Rectal smooth muscle tissue (tissue), 1 donor: Measurements from ENCODE around the gene MEGF11.
"Not testable (repeated sequence)": the region's sequence is repeated elsewhere in the genome, so short reads cannot be mapped to it uniquely, and the experiment has no call there.

Source experiments
- H3K27ac ChIP-seq: one replicate; pipeline ENCODE4 v1.7.0; 2013; ENCODE audit warnings: low read depth, low read length, inconsistent platforms
- H3K27me3 ChIP-seq: one replicate; pipeline ENCODE4 v1.7.0; 2013; ENCODE audit warnings: low read length; ENCODE audit not compliant: control insufficient read depth, insufficient read depth
- H3K36me3 ChIP-seq: one replicate; pipeline ENCODE4 v1.7.0; 2013; ENCODE audit warnings: low read length; ENCODE audit not compliant: control insufficient read depth, insufficient read depth
- H3K4me1 ChIP-seq: one replicate; pipeline ENCODE4 v1.7.0; 2013; ENCODE audit warnings: low read length; ENCODE audit not compliant: control insufficient read depth, insufficient read depth
- H3K4me3 ChIP-seq: one replicate; pipeline ENCODE4 v1.7.0; 2013; ENCODE audit warnings: low read length
- H3K9ac ChIP-seq: one replicate; pipeline ENCODE4 v1.7.0; 2013; ENCODE audit warnings: low read length

MEGF11 gene

GRCh38 chr15:66003129-66003528 lies 250.4 kb downstream of the MEGF11 start:
- H3K9ac ChIP-seq, H3K4me3 ChIP-seq, H3K36me3 ChIP-seq, H3K4me1 ChIP-seq, H3K27ac ChIP-seq, H3K27me3 ChIP-seq: not testable (repeated sequence)

GRCh38 chr15:66001717-66002426 lies 251.7 kb downstream of the MEGF11 start:
- Histone ChIP-seq H3K9ac (no peak overlapping the region), H3K4me3 (no peak overlapping the region), H3K4me1 (no peaks in the 10 kb centered on the region), H3K27ac (no peak overlapping the region), H3K27me3 (peaks cover 3% of the 10 kb centered on the region), H3K36me3 (no peaks in the 10 kb centered on the region)

DNA sequence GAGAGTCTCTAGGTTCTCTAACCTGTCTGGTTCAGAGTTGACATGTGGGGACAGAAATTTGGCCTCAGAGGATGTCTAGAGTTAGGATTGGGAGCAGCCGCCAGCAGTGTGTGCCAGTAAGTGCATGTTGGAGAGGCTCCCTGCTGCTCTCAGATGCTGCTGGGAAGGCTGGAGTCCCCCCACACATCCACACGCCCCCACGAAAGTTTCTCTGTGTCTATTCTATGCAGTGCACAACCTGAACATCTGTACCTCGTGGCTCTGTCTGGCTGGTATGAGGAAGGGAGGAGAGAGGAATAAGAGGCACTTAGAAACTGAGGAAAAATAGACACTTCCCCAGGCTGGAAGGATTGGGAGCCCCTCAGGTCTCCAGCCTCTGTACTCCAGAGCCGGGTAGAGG lies 252.5 kb downstream of the MEGF11 start:
- Histone ChIP-seq H3K27me3 (peaks cover 3% of the 10 kb centered on the region), H3K36me3 (no peaks in the 10 kb centered on the region), H3K9ac (no peak overlapping the region), H3K4me1 (no peaks in the 10 kb centered on the region), H3K27ac (no peak overlapping the region), H3K4me3 (no peak overlapping the region)

DNA sequence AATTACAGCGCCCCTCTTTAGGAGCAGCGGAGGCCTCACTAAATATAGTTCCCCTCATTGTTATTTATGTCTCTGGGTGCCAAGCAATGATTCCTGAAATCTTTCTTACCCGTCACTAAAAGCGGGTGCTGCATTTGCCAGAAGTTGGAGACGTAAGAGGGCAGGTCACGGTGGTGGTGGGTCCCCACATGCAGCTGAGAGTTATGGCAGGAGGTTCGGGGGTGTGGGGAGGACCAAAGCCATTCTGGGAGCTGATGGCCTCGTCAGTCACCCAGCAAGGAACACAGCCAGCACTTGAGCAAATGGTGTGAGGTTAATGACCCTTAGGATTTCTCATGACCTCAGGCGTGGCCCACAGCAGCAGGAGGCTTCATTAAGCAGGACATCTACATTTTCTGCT lies 255.1 kb downstream of the MEGF11 start:
- no peak overlapping the region for H3K9ac ChIP-seq
- peaks cover 9% of the 10 kb centered on the region for H3K27me3 ChIP-seq
- no peaks in the 10 kb centered on the region for H3K4me1 ChIP-seq
- no peak overlapping the region for H3K27ac ChIP-seq
- no peaks in the 10 kb centered on the region for H3K36me3 ChIP-seq
- H3K4me3 ChIP-seq: no peak overlapping the region

DNA sequence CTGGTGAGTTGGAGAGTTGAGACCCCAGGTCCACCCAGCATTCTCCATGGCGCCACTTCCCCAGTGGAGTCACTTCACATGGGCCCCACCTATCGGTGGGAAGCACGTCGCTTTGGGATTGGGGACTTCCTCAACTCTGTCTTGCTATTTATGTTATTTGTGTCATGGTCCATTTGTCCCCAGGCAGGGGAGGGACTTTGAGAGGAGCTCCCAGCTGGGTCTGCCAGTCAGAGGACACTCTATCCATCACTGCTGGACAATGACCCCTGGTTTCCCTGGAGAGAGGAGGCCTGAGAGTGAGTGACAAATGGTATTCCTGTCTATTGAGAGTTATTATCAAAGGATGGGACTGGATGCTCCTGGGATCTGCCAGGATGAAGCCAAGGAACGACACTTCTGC lies 256.6 kb downstream of the MEGF11 start:
- Histone ChIP-seq H3K9ac (no peak overlapping the region), H3K4me3 (no peak overlapping the region), H3K4me1 (no peaks in the 10 kb centered on the region), H3K27me3 (peaks cover 9% of the 10 kb centered on the region), H3K27ac (no peak overlapping the region), H3K36me3 (no peaks in the 10 kb centered on the region)

GRCh38 chr15:65994832-65995231 lies 258.7 kb downstream of the MEGF11 start:
- no peak overlapping the region for H3K4me3 ChIP-seq
- no peaks in the 10 kb centered on the region for H3K4me1 ChIP-seq
- H3K27ac ChIP-seq: no peak overlapping the region
- no peaks in the 10 kb centered on the region for H3K36me3 ChIP-seq
- no peak overlapping the region for H3K9ac ChIP-seq
- H3K27me3 ChIP-seq: peaks cover 9% of the 10 kb centered on the region

GRCh38 chr15:65993762-65994161 lies 259.8 kb downstream of the MEGF11 start:
- H3K4me1 ChIP-seq: no peaks in the 10 kb centered on the region
- no peaks in the 10 kb centered on the region for H3K36me3 ChIP-seq
- no peak overlapping the region for H3K4me3 ChIP-seq
- no peak overlapping the region for H3K9ac ChIP-seq
- peaks cover 9% of the 10 kb centered on the region for H3K27me3 ChIP-seq
- H3K27ac ChIP-seq: no peak overlapping the region

DNA sequence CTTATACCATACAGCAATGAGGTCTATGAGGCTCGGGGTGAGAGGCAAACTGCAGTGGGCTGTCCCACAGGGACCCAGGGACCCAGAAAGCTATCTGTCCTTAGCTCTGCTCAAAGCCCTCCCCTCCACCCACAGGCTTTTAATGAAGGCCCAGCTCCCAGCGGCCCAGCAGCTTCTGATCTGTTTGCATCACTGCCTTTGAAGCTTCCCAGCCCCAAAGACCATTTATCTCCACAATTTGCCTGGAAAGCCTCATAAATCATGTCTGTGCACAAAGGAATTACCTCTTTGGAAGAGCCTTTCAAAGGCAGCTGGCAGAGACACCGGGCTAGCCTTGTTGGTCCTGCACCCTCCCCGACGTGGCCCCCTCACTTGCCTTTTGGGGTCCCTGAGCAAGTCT lies 260.3 kb downstream of the MEGF11 start:
- Histone ChIP-seq H3K36me3 (no peaks in the 10 kb centered on the region), H3K27ac (no peak overlapping the region), H3K9ac (no peak overlapping the region), H3K27me3 (peaks cover 9% of the 10 kb centered on the region), H3K4me1 (no peaks in the 10 kb centered on the region), H3K4me3 (no peak overlapping the region)

DNA sequence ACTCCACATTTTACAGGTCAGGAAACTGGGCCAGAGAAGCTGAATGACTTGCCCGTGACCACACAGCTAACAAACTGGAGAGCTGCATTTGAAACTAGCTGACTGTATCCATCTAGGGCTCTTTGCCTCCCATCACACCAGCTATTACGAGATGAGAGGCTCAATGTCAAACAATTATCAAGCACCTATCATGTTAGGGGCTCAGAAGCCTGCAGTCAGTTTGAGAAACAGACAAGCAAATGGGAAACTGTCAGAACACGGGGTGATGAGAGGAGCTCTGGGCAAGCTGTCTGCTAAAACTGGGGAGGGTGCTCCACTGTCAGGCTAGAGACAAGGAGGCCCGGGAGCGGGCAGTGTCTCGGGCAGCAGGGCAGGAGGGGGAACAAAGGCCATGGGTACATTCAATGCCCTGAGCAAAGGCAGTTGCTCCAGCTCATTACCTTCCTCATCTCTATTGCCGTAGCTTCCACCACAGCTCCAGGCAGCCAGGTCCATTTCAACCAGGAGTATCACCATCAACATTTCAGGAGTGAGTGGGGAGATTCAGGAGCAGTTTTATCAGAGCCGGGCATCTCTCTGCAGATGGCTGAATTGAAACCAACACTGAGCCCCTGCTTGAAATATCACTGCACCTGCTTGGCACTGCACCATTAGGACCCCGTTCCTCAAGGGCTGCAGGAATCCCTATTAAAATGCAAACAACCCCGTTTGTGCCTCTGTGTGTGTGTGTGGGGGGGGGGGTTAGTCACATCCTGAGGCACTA lies 261.6 kb downstream of the MEGF11 start:
- no peak overlapping the region for H3K27ac ChIP-seq
- H3K36me3 ChIP-seq: no peaks in the 10 kb centered on the region
- H3K9ac ChIP-seq: no peak overlapping the region
- no peak overlapping the region for H3K4me3 ChIP-seq
- H3K27me3 ChIP-seq: peaks cover 6% of the 10 kb centered on the region
- H3K4me1 ChIP-seq: no peaks in the 10 kb centered on the region

DNA sequence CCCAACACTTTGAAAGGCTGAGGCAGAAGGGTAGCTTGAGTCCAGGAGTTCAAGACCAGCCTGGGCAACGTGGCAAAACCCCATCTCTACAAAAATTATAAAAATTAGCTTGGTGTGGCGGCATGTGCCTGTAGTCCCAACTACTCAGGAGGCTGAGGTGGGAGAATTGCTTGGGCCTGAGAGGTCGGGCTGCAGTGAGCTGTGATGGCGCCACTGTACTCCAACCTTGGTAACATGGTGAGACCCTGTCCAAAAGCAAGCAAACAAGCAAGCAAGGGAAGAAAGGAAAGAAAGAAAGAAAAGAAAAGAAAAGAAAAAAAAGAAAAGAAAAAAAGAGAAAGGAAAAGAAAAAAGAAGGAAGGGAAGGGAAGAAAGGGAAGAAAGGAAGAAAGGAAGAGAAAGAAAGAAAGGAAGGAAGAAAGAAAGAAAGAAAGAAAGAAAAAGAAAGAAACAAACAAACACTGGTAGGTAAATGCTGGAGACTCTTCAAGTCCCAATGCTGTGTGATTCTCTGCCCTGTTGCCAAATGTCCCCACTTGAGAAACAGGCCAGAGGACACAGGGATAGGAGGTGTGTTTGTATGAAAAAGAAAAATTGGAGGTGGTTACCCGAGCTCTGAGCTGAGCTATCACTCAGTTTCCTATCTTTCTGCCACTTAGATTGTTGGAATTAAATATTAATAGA lies 263.1 kb downstream of the MEGF11 start:
- no peaks in the 10 kb centered on the region for H3K4me1 ChIP-seq
- H3K4me3 ChIP-seq: no peak overlapping the region
- H3K9ac ChIP-seq: no peak overlapping the region
- H3K27me3 ChIP-seq: peaks cover 6% of the 10 kb centered on the region
- H3K36me3 ChIP-seq: no peaks in the 10 kb centered on the region
- no peak overlapping the region for H3K27ac ChIP-seq

GRCh38 chr15:65987100-65987499 lies 266.4 kb downstream of the MEGF11 start:
- Histone ChIP-seq H3K27ac (no peak overlapping the region), H3K4me3 (no peak overlapping the region), H3K27me3 (peaks cover 2% of the 10 kb centered on the region), H3K9ac (no peak overlapping the region), H3K36me3 (no peaks in the 10 kb centered on the region), H3K4me1 (no peaks in the 10 kb centered on the region)

- no peak overlapping the region for H3K27ac ChIP-seq
- H3K4me1 ChIP-seq: no peaks in the 10 kb centered on the region
- no peak overlapping the region for H3K4me3 ChIP-seq
- no peak overlapping the region for H3K9ac ChIP-seq
- no peaks in the 10 kb centered on the region for H3K36me3 ChIP-seq
- peaks cover 5% of the 10 kb centered on the region for H3K27me3 ChIP-seq
Observed at GRCh38 chr15:65986416-65986815, 267.1 kb downstream of the MEGF11 start.
